Endodermal cell (in vitro differentiated cells): ENCODE results near the gene ZNF618. TPM values are rescaled to one million over a fixed set of nuclear protein-coding genes. Genes with fewer than 3 reads are reported as not detected.

Experiments
- DNase-seq: peaks from one replicate; pipeline ENCODE4 v3.0.0-alpha.2; 2017
- H3K27ac ChIP-seq: 2 replicates; pipeline ENCODE4 v1.5.1; 2013; ENCODE audit warnings: mild to moderate bottlenecking, low read depth, low read length, moderate library complexity
- H3K27me3 ChIP-seq: 2 replicates; pipeline ENCODE4 v1.6.1; 2013; ENCODE audit warnings: mild to moderate bottlenecking, low read length, moderate library complexity; ENCODE audit not compliant: insufficient read depth, control insufficient read depth, poor library complexity, severe bottlenecking
- H3K36me3 ChIP-seq: 2 replicates; pipeline ENCODE4 v1.7.0; 2013; ENCODE audit warnings: mild to moderate bottlenecking, low read length, moderate library complexity; ENCODE audit not compliant: control insufficient read depth, insufficient read depth
- H3K4me1 ChIP-seq: one replicate; pipeline ENCODE4 v1.7.0; 2013; ENCODE audit warnings: low read length; ENCODE audit not compliant: control insufficient read depth, insufficient read depth
- H3K4me3 ChIP-seq: 2 replicates; pipeline ENCODE4 v1.5.1; 2013; ENCODE audit warnings: mild to moderate bottlenecking, low read length, moderate library complexity
- H3K9ac ChIP-seq: 2 replicates; pipeline ENCODE4 v1.6.1; 2013; ENCODE audit warnings: mild to moderate bottlenecking, low read length, moderate library complexity; ENCODE audit not compliant: poor library complexity, severe bottlenecking; ENCODE audit errors: extremely low read depth
- H3K9me3 ChIP-seq: 2 replicates; pipeline ENCODE4 v1.6.1; 2013; ENCODE audit warnings: mild to moderate bottlenecking, low read length, moderate library complexity; ENCODE audit not compliant: control insufficient read depth
- H3K27ac Mint-ChIP-seq: 2 replicates; pipeline ENCODE4 v1.8.0; 2020; ENCODE audit warnings: mixed read lengths
- H3K27me3 Mint-ChIP-seq: 2 replicates; pipeline ENCODE4 v1.8.0; 2021; ENCODE audit warnings: mild to moderate bottlenecking, mixed read lengths; ENCODE audit not compliant: insufficient read depth
- H3K36me3 Mint-ChIP-seq: 2 replicates; pipeline ENCODE4 v1.8.0; 2020; ENCODE audit warnings: low read depth, mixed read lengths
- H3K4me1 Mint-ChIP-seq: 2 replicates; pipeline ENCODE4 v1.8.0; 2020; ENCODE audit warnings: mixed read lengths
- H3K4me3 Mint-ChIP-seq: 2 replicates; pipeline ENCODE4 v1.8.0; 2020; ENCODE audit warnings: mild to moderate bottlenecking, moderate library complexity, mixed read lengths
- H3K9me3 Mint-ChIP-seq: 2 replicates; pipeline ENCODE4 v1.8.0; 2020; ENCODE audit warnings: mild to moderate bottlenecking, mixed read lengths
- WGBS, 2 experiments: methylation state at CpG; one replicate each; pipeline versions ENCODE4 v1.1.5 to v1.1.7; 2013; ENCODE audit warnings: missing lambda C conversion rate in 2 of 2, mixed read lengths in 1 of 2; ENCODE audit not compliant: insufficient coverage in 1 of 2, insufficient read length in 1 of 2; 5-methylcytosine and 5-hydroxymethylcytosine counted together
- total RNA-seq, 2 donors: library from RNA; stranded (reverse); fragmentation: NEBNext Ultra II Directional in 1 of 2; extraction: Animal tissue kit (Norgen Biotek cat#: 25700) in 1 of 2; gene quantifications; 2 replicates in 1 of 2; 3 replicates in 1 of 2; pipeline ENCODE4 v1.2.1, GENCODE V29; 2021
- TF ChIP-seq, protein P1 (sequence below): fragments of 200-600 bp; sonication (generic); conservative IDR thresholded peaks from 2 replicates; pipeline ENCODE4 v1.5.0; 2021; ENCODE audit warnings: antibody characterized with exemption, mild to moderate bottlenecking

Gene ZNF618
- total RNA-seq, 2 donors from 2014 or later, result 34.5 to 37.5 TPM

DNA sequence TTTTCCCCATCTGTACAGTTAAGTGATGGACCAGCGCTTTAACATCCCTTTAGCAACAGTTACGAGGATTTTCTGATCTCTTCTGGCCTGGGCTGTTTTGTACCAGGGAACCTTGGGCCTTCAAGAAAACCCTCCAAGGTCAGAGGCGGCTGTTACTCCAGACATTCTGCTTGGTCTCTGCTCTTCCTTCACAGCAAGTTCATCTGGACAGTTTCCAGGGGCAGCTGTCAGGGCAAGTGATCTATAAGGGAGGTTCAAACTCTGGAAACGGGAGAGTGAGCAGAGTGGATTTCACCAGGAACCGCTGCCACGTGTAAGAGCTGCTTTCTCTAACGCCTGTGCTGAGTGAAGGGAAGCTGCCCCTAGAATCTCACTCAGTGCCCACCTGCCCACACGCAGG is 36.7 kb downstream of the ZNF618 start:
- Mint-ChIP-seq H3K27me3 (no peaks in the 10 kb centered on the region), H3K4me1 (peaks cover 4% of the 10 kb centered on the region), H3K9me3 (no peaks in the 10 kb centered on the region), H3K4me3 (no peak overlapping the region), H3K36me3 (peaks cover 12% of the 10 kb centered on the region), H3K27ac (no peak overlapping the region)
- Histone ChIP-seq H3K27ac (no peak overlapping the region), H3K36me3 (peaks cover 7% of the 10 kb centered on the region), H3K9me3 (no peaks in the 10 kb centered on the region), H3K4me1 (no peaks in the 10 kb centered on the region), H3K9ac (no peak overlapping the region), H3K4me3 (no peak overlapping the region), H3K27me3 (no peaks in the 10 kb centered on the region)
- TF ChIP-seq, protein P1, sequence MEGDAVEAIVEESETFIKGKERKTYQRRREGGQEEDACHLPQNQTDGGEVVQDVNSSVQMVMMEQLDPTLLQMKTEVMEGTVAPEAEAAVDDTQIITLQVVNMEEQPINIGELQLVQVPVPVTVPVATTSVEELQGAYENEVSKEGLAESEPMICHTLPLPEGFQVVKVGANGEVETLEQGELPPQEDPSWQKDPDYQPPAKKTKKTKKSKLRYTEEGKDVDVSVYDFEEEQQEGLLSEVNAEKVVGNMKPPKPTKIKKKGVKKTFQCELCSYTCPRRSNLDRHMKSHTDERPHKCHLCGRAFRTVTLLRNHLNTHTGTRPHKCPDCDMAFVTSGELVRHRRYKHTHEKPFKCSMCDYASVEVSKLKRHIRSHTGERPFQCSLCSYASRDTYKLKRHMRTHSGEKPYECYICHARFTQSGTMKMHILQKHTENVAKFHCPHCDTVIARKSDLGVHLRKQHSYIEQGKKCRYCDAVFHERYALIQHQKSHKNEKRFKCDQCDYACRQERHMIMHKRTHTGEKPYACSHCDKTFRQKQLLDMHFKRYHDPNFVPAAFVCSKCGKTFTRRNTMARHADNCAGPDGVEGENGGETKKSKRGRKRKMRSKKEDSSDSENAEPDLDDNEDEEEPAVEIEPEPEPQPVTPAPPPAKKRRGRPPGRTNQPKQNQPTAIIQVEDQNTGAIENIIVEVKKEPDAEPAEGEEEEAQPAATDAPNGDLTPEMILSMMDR, result no peak
- 91 to 94% methylated on average over 5 to 8 of the region's 8 CpGs for WGBS, 2 experiments
- no peak for DNase-seq

DNA sequence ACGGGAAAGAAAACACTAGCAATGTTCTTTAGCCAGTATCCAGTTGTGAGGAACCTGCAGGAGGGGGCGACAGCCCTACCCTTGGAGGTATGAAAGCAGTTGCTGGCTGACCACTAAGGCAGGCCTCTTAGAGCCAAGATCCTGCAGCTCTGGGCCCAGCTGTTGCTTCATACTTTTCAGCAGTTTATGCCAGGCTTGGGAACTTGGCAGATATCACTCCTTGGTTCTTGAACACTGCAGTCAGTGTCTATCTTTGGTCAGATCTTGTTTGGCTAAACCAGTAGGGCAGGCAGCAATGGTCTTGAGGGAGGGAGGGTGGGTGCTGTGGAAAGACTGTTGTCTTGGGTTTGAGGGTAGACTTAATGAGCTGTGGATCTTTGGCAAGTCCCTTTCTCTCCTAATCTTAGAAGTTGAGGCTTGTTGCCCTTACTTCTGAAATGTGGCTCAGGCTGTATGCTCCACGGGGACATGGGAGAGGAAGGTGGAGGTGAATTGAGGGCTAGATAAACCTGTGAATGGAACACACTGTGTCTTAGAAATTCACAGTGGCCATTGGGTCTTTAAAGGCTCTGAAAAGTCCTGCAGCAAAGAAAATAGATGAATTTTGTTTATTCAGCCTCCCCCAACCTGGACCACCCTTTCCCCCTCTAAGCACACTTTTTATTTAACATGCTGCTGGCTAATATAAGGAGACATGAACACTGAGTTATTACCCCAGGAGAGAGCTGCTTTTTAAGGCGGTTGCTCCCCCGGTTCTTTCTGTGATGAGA is 37.5 kb downstream of the ZNF618 start:
- peaks cover 4% of the 10 kb centered on the region for H3K4me1 Mint-ChIP-seq

DNA sequence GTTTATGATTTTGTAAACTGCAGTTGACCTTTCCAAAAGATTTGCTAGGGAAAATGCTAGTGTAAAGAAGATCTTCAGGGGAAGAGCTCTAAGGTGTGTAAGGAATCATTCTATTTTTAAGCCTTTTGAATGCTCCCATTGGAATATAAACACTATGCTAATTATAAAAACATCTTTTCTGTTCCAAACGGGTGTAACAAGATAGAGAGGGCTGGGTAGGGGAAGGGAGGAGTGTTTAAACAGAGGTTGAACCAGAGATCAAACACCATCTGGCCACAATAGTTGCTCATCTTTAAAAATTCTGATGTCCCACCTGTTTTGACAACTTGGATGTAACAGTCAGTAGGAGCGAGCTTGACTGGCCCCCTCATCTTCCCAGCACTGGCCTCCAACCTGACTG is 38.4 kb downstream of the ZNF618 start:
- no peak for DNase-seq
- 79 to 91% methylated on average over 1 to 2 of the region's 2 CpGs for WGBS, 2 experiments
- H3K4me1 ChIP-seq, result no peaks in the 10 kb centered on the region
- H3K36me3 Mint-ChIP-seq, result peaks cover 10% of the 10 kb centered on the region
- H3K27ac Mint-ChIP-seq, result no peak overlapping the region
- no peak overlapping the region for H3K9ac ChIP-seq
- peaks cover 4% of the 10 kb centered on the region for H3K4me1 Mint-ChIP-seq
- H3K9me3 ChIP-seq, result no peaks in the 10 kb centered on the region
- TF ChIP-seq, protein P1, result no peak
- no peak overlapping the region for H3K4me3 Mint-ChIP-seq
- H3K36me3 ChIP-seq, result peaks cover 7% of the 10 kb centered on the region
- no peak overlapping the region for H3K27ac ChIP-seq
- H3K4me3 ChIP-seq, result no peak overlapping the region
- no peaks in the 10 kb centered on the region for H3K9me3 Mint-ChIP-seq
- no peaks in the 10 kb centered on the region for H3K27me3 ChIP-seq
- no peaks in the 10 kb centered on the region for H3K27me3 Mint-ChIP-seq

More for the DNA sequence above, 37.5 kb downstream of the ZNF618 start:
- Histone ChIP-seq H3K27ac (no peak overlapping the region), H3K27me3 (no peaks in the 10 kb centered on the region), H3K4me3 (no peak overlapping the region), H3K9ac (no peak overlapping the region), H3K4me1 (no peaks in the 10 kb centered on the region), H3K36me3 (peaks cover 7% of the 10 kb centered on the region), H3K9me3 (no peaks in the 10 kb centered on the region)
- no peak overlapping the region for H3K4me3 Mint-ChIP-seq
- no peaks in the 10 kb centered on the region for H3K27me3 Mint-ChIP-seq
- no peaks in the 10 kb centered on the region for H3K9me3 Mint-ChIP-seq
- 93 to 98% methylated on average over 5 of the region's 5 CpGs for WGBS, 2 experiments
- DNase-seq, result no peak
- TF ChIP-seq, protein P1, result no peak
- peaks cover 10% of the 10 kb centered on the region for H3K36me3 Mint-ChIP-seq
- no peak overlapping the region for H3K27ac Mint-ChIP-seq
